Activated CD4-positive, alpha-beta memory T cell treated with anti-CD3 and anti-CD28 coated beads, Interleukin-2, amount 10 ng/mL, durations not matched to agents 7 days and 5 days (primary cell): ENCODE measurements around the gene AKT2. TPM values are rescaled to one million over a fixed set of nuclear protein-coding genes. Genes with fewer than 3 reads are reported as not detected.

Experiments
- CTCF ChIA-PET: fragments of 350-600 bp; sonication (Branson Sonifier 250); formaldehyde crosslinking; loops from one replicate; lab custom pipeline; 2021; ENCODE audit warnings: antibody characterized with exemption, inconsistent platforms; lab: Charles Lee
- POLR2A ChIA-PET: fragments of 350-600 bp; sonication (Branson Sonifier 250); formaldehyde crosslinking; loops from one replicate; lab custom pipeline; 2021; ENCODE audit warnings: antibody characterized with exemption; lab: Charles Lee
- DNase-seq: peaks from one replicate; pipeline ENCODE4 v3.0.0-alpha.2; 2020
- H3K27ac Mint-ChIP-seq: one replicate; pipeline ENCODE4 v1.8.0; 2021; ENCODE audit warnings: mild to moderate bottlenecking, mixed read lengths
- H3K27me3 Mint-ChIP-seq: one replicate; pipeline ENCODE4 v1.8.0; 2021; ENCODE audit warnings: mixed read lengths
- H3K36me3 Mint-ChIP-seq: one replicate; pipeline ENCODE4 v1.8.0; 2021; ENCODE audit warnings: low read depth, mixed read lengths
- H3K4me1 Mint-ChIP-seq: one replicate; pipeline ENCODE4 v1.8.0; 2021; ENCODE audit warnings: mixed read lengths
- H3K4me3 Mint-ChIP-seq: one replicate; pipeline ENCODE4 v1.8.0; 2021; ENCODE audit warnings: mild to moderate bottlenecking, mixed read lengths
- H3K9me3 Mint-ChIP-seq: one replicate; pipeline ENCODE4 v1.8.0; 2021; ENCODE audit warnings: mixed read lengths
- total RNA-seq, 2 experiments: library from RNA; stranded (reverse); gene quantifications; one replicate each; pipeline ENCODE4 v1.2.3, GENCODE V29; 2021

AKT2 gene
- total RNA-seq, 2 experiments from 2014 or later: 142 to 150 TPM

- ChIA-PET POLR2A (no interaction called here), CTCF (interaction anchor here (0.6 kb wide), 1 partner anchor 18 kb away, joined by 3 read pairs; no protein-coding TSS in a partner anchor)
- no peak overlapping the region for H3K27ac Mint-ChIP-seq
These were observed 74.3 kb downstream of the AKT2 start for GRCh38 chr19:40210889-40211288.

GRCh38 chr19:40208602-40209001, 76.5 kb downstream of the AKT2 start:
- Mint-ChIP-seq H3K9me3 (no peaks in the 10 kb centered on the region), H3K27me3 (no peaks in the 10 kb centered on the region), H3K4me3 (no peak overlapping the region), H3K27ac (no peak overlapping the region), H3K4me1 (no peaks in the 10 kb centered on the region), H3K36me3 (no peaks in the 10 kb centered on the region)
- no peak for DNase-seq
- ChIA-PET POLR2A (no interaction called here), CTCF (no interaction called here)

More at GRCh38 chr19:40210889-40211288, 74.3 kb downstream of the AKT2 start:
- H3K27me3 Mint-ChIP-seq: no peaks in the 10 kb centered on the region
- H3K36me3 Mint-ChIP-seq: no peaks in the 10 kb centered on the region
- no peak for DNase-seq
- no peaks in the 10 kb centered on the region for H3K9me3 Mint-ChIP-seq
- no peaks in the 10 kb centered on the region for H3K4me1 Mint-ChIP-seq
- H3K4me3 Mint-ChIP-seq: no peak overlapping the region

DNA sequence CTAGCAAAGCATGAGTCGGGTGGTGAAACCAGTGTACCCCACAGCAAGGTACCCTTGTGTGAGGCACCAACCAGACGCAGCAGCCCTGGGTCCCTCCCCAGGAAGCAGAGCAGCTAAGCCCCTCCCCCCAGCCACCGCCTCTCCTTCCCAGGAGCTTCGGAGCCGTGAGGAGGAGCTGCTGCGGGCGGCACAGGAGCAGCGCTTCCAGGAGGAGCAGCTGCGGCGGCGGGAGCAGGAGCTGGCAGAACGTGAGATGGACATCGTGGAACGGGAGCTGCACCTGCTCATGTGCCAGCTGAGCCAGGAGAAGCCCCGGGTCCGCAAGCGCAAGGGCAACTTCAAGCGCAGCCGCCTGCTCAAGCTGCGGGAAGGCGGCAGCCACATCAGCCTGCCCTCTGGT, 79.4 kb downstream of the AKT2 start:
- POLR2A ChIA-PET: no interaction called here
- Mint-ChIP-seq H3K4me1 (no peaks in the 10 kb centered on the region), H3K27me3 (no peaks in the 10 kb centered on the region), H3K36me3 (no peaks in the 10 kb centered on the region), H3K4me3 (no peak overlapping the region), H3K27ac (no peak overlapping the region), H3K9me3 (no peaks in the 10 kb centered on the region)
- CTCF ChIA-PET: interaction anchor here (0.6 kb wide), 1 partner anchor 998 kb away, joined by 5 read pairs; no protein-coding TSS in a partner anchor
- no peak for DNase-seq

GRCh38 chr19:40204381-40204780, 80.8 kb downstream of the AKT2 start:
- Mint-ChIP-seq H3K36me3 (peaks cover under 1% of the 10 kb centered on the region), H3K27ac (no peak overlapping the region), H3K4me3 (no peak overlapping the region), H3K4me1 (no peaks in the 10 kb centered on the region), H3K9me3 (no peaks in the 10 kb centered on the region), H3K27me3 (no peaks in the 10 kb centered on the region)
- ChIA-PET CTCF (no interaction called here), POLR2A (no interaction called here)
- DNase-seq: no peak

- Mint-ChIP-seq H3K4me1 (no peaks in the 10 kb centered on the region), H3K27ac (no peak overlapping the region), H3K9me3 (no peaks in the 10 kb centered on the region), H3K27me3 (no peaks in the 10 kb centered on the region), H3K36me3 (peaks cover 2% of the 10 kb centered on the region), H3K4me3 (no peak overlapping the region)
- DNase-seq: no peak
- ChIA-PET CTCF (no interaction called here), POLR2A (no interaction called here)
These were observed 84.6 kb downstream of the AKT2 start for GRCh38 chr19:40200341-40201099.

DNA sequence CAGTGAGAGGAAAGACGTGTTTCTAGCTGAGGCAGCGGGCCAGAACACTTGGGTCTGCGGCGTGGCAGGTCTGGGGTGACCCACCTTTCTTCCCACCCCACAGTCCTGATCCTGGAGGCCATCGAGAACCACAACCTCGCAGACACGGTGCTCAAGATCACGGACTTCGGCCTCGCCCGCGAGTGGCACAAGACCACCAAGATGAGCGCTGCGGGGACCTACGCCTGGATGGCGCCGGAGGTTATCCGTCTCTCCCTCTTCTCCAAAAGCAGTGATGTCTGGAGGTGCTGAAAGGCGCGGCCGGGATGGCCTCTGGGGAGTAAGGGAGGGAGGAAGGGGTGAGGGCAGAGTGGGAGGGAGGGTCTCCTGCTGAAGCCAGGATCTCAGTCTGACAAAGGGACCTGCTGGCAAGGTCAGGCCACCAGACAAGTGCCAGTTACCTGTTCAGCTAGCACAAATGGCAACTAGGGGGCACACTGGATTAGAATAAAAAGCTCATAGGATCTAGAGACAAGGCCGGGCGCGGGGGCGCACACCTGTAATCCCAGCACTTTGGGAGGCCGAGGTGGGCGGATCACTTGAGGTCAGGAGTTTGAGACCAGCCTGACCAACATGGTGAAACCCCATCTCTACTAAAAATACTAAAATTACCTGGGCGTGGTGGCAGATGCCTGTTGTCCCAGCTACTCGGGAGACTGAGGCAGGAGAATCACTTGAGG, 86.7 kb downstream of the AKT2 start:
- Mint-ChIP-seq H3K27ac (no peak overlapping the region), H3K4me3 (no peak overlapping the region), H3K4me1 (peaks cover 6% of the 10 kb centered on the region), H3K36me3 (peaks cover 2% of the 10 kb centered on the region), H3K9me3 (no peaks in the 10 kb centered on the region), H3K27me3 (no peaks in the 10 kb centered on the region)
- DNase-seq: no peak
- ChIA-PET POLR2A (no interaction called here), CTCF (no interaction called here)

GRCh38 chr19:40193587-40193849, 91.6 kb downstream of the AKT2 start:
- Mint-ChIP-seq H3K4me3 (no peak overlapping the region), H3K36me3 (no peaks in the 10 kb centered on the region), H3K27ac (no peak overlapping the region), H3K4me1 (peaks cover 19% of the 10 kb centered on the region), H3K9me3 (no peaks in the 10 kb centered on the region), H3K27me3 (no peaks in the 10 kb centered on the region)
- ChIA-PET CTCF (no interaction called here), POLR2A (no interaction called here)
- DNase-seq: no peak

GRCh38 chr19:40192758-40193586, 92.2 kb downstream of the AKT2 start:
- H3K27ac Mint-ChIP-seq: no peak overlapping the region
- H3K4me1 Mint-ChIP-seq: peaks cover 19% of the 10 kb centered on the region
- H3K4me3 Mint-ChIP-seq: peak overlapping the region; percentile 63
- ChIA-PET CTCF (no interaction called here), POLR2A (no interaction called here)
- H3K9me3 Mint-ChIP-seq: no peaks in the 10 kb centered on the region
- H3K36me3 Mint-ChIP-seq: no peaks in the 10 kb centered on the region
- H3K27me3 Mint-ChIP-seq: no peaks in the 10 kb centered on the region
- no peak for DNase-seq

DNA sequence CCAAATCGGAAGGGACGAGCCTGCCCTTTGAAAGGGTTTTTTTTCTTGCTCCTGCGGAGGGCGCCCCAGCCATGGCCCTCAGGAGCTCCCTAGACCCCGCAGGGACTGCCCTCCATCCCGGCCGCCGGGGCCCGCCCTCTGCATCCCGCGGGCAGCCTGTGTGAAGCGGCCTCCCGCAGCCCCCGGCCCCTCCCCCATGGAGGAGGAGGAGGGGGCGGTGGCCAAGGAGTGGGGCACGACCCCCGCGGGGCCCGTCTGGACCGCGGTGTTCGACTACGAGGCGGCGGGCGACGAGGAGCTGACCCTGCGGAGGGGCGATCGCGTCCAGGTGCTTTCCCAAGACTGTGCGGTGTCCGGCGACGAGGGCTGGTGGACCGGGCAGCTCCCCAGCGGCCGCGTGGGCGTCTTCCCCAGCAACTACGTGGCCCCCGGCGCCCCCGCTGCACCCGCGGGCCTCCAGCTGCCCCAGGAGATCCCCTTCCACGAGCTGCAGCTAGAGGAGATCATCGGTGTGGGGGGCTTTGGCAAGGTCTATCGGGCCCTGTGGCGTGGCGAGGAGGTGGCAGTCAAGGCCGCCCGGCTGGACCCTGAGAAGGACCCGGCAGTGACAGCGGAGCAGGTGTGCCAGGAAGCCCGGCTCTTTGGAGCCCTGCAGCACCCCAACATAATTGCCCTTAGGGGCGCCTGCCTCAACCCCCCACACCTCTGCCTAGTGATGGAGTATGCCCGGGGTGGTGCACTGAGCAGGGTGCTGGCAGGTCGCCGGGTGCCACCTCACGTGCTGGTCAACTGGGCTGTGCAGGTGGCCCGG, 93.1 kb downstream of the AKT2 start:
- ChIA-PET CTCF (interaction anchor here (0.6 kb wide), 1 partner anchor 1784 kb away, joined by 3 read pairs; no protein-coding TSS in a partner anchor), POLR2A (interaction anchor here (1.1 to 1.5 kb wide), 2 partner anchors 11 to 102 kb away, joined by 3 to 4 read pairs; no protein-coding TSS in a partner anchor)
- Mint-ChIP-seq H3K27me3 (no peaks in the 10 kb centered on the region), H3K9me3 (no peaks in the 10 kb centered on the region), H3K27ac (no peak overlapping the region), H3K4me1 (peaks cover 19% of the 10 kb centered on the region), H3K36me3 (no peaks in the 10 kb centered on the region), H3K4me3 (peak overlapping the region; percentile 63)
- peak; percentile 28 for DNase-seq

- no peaks in the 10 kb centered on the region for H3K9me3 Mint-ChIP-seq
- POLR2A ChIA-PET: interaction anchor here (0.7 to 1.5 kb wide), 10 partner anchors 12 to 1207 kb away, joined by 3 to 8 read pairs (median 4); partner anchors contain the start of genes C19orf47, PSMC4, ZNF546 and ZNF780A
- H3K4me1 Mint-ChIP-seq: peaks cover 19% of the 10 kb centered on the region
- peak within 1 kb of the TSS; percentile 85 for H3K27ac Mint-ChIP-seq
- H3K36me3 Mint-ChIP-seq: no peaks in the 10 kb centered on the region
- peak; percentile 78 for DNase-seq
- peak within 1 kb of the TSS; percentile 85 for H3K4me3 Mint-ChIP-seq
- CTCF ChIA-PET: interaction anchor here (0.6 to 1.1 kb wide), 5 partner anchors 26 to 1681 kb away, joined by 3 to 5 read pairs (median 3); partner anchors contain the start of genes PAF1 and PSMC4
- H3K27me3 Mint-ChIP-seq: no peaks in the 10 kb centered on the region
These were observed 94.0 kb downstream of the AKT2 start, which contains the start of gene MAP3K10 for GRCh38 chr19:40190891-40191835. MAP3K10 (plus strand) TSS chr19:40191426; CDS start chr19:40192032, 606 bp downstream.

GRCh38 chr19:40184273-40184672, 100.9 kb downstream of the AKT2 start:
- no peaks in the 10 kb centered on the region for H3K36me3 Mint-ChIP-seq
- CTCF ChIA-PET: no interaction called here
- H3K27me3 Mint-ChIP-seq: no peaks in the 10 kb centered on the region
- no peaks in the 10 kb centered on the region for H3K4me1 Mint-ChIP-seq
- POLR2A ChIA-PET: no interaction called here
- no peak overlapping the region for H3K4me3 Mint-ChIP-seq
- DNase-seq: no peak
- no peaks in the 10 kb centered on the region for H3K9me3 Mint-ChIP-seq
- no peak overlapping the region for H3K27ac Mint-ChIP-seq
